H1 (cell line): ENCODE measurements around the gene DKC1.

Experiments
- BCL11A ChIP-seq, 2 experiments: IDR thresholded peaks; one replicate each; pipeline ENCODE4 v1.6.1; 2011; ENCODE audit warnings: low read depth in 2 of 2, low read length in 2 of 2, mild to moderate bottlenecking in 2 of 2
- CEBPB ChIP-seq: IDR thresholded peaks from 2 replicates; pipeline ENCODE4 v1.6.1; 2012; ENCODE audit warnings: low read depth, low read length
- CTCF ChIP-seq, 3 experiments: IDR thresholded peaks; 1 replicate in 2 of 3; 2 replicates in 1 of 3; pipeline versions ENCODE4 v1.5.1 to v1.6.1; 2011; ENCODE audit warnings: low read length in 3 of 3, mild to moderate bottlenecking in 3 of 3, inconsistent platforms in 2 of 3, low read depth in 1 of 3, moderate library complexity in 1 of 3; ENCODE audit not compliant: insufficient read depth in 1 of 3; ENCODE audit errors: control extremely low read depth in 1 of 3
- EGR1 ChIP-seq: IDR thresholded peaks from 2 replicates; pipeline ENCODE4 v1.6.1; 2011; ENCODE audit warnings: low read depth, low read length, borderline replicate concordance
- EZH2 ChIP-seq: fragments of 200-600 bp; sonication (generic); IDR thresholded peaks from 2 replicates; pipeline ENCODE4 v1.7.1; 2012; ENCODE audit warnings: low read depth, mild to moderate bottlenecking, moderate library complexity, low read length, inconsistent platforms; ENCODE audit not compliant: severe bottlenecking
- POLR2A ChIP-seq, 2 experiments: IDR thresholded peaks; 1 replicate in 1 of 2; 2 replicates in 1 of 2; pipeline ENCODE4 v1.6.1; 2011; ENCODE audit warnings: low read depth in 2 of 2, low read length in 2 of 2, mild to moderate bottlenecking in 2 of 2; ENCODE audit errors: control extremely low read depth in 1 of 2
- POLR2AphosphoS5 ChIP-seq: IDR thresholded peaks from 2 replicates; pipeline ENCODE4 v1.6.1; 2011; ENCODE audit warnings: low read depth, low read length
- RBBP5 ChIP-seq: IDR thresholded peaks from 2 replicates; pipeline ENCODE4 v1.7.1; 2012; ENCODE audit warnings: low read depth, mild to moderate bottlenecking, inconsistent platforms, low read length, moderate library complexity, borderline replicate concordance
- SP1 ChIP-seq: IDR thresholded peaks from 2 replicates; pipeline ENCODE4 v1.6.1; 2011; ENCODE audit warnings: low read depth, low read length
- SP2 ChIP-seq: IDR thresholded peaks from 2 replicates; pipeline ENCODE4 v1.6.1; 2012; ENCODE audit warnings: mild to moderate bottlenecking, low read length, inconsistent platforms

DNA sequence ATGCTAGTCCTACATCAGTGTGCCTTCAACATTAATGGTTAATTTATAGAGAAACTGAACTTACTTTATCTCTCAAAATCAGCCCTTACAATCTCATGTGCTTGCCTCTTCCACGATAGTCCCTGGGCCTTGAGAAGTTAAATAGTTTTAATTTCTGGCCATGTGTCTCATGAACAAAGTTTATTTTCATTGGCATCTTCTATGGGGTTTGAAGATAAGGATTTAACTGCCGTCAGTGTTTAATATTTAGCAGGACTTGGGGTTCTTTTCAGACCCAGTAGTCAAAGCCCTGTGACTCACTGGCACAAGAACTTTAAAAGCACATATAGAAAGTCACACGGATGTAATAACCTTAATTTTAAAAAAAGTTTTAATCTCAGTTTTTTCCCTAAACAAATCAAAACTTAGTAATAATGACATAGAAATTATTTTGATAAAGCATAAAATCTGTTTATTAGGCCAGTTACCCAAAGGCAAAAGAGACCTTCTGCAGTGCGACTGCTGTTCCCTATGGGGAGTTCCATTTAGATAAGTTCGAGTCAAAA, 52.7 kb downstream of the DKC1 start:
- TF ChIP-seq POLR2AphosphoS5 (no peak), BCL11A (IDR thresholded peaks at IDR 0.05; ENCODE audit: low read depth in 2 of 2, low read length in 2 of 2) (no peak), POLR2A (IDR thresholded peaks at IDR 0.05; ENCODE audit: control extremely low read depth in 1 of 2, low read depth in 2 of 2, low read length in 2 of 2) (no peak), CTCF (IDR thresholded peaks at IDR 0.05; ENCODE audit: control extremely low read depth in 1 of 3, insufficient read depth in 1 of 3, low read depth in 1 of 3, low read length in 3 of 3) (no peak), EGR1 (no peak), EZH2 (no peak), SP2 (no peak), SP1 (no peak), CEBPB (no peak), RBBP5 (no peak)
